Nephron (organoid): ENCODE results near the gene HLA-DRA.

Experiments used
- H3K27ac Mint-ChIP-seq, 3 experiments: 2 replicates each; pipeline ENCODE4 v1.8.0; 2020; ENCODE audit warnings: mixed read lengths in 3 of 3, mild to moderate bottlenecking in 2 of 3, moderate library complexity in 1 of 3
- H3K27me3 Mint-ChIP-seq: 2 replicates; pipeline ENCODE4 v1.8.0; 2021; ENCODE audit warnings: low read depth, mild to moderate bottlenecking, moderate library complexity, mixed read lengths
- H3K36me3 Mint-ChIP-seq: 2 replicates; pipeline ENCODE4 v1.8.0; 2020; ENCODE audit warnings: low read depth, mixed read lengths
- H3K4me1 Mint-ChIP-seq: 2 replicates; pipeline ENCODE4 v1.8.0; 2020; ENCODE audit warnings: mixed read lengths
- H3K4me3 Mint-ChIP-seq, 3 experiments: 2 replicates each; pipeline ENCODE4 v1.8.0; 2020; ENCODE audit warnings: mild to moderate bottlenecking in 3 of 3, mixed read lengths in 3 of 3, moderate library complexity in 2 of 3
- H3K9me3 Mint-ChIP-seq: 2 replicates; pipeline ENCODE4 v1.8.0; 2020; ENCODE audit warnings: mixed read lengths
- CTCF ChIP-seq, 3 experiments: fragments of 200-600 bp; sonication (generic); IDR thresholded peaks; one replicate each; pipeline ENCODE4 v1.5.0; 2021; ENCODE audit warnings: antibody characterized with exemption in 3 of 3; ENCODE audit not compliant: unreplicated experiment in 3 of 3

Gene HLA-DRA

GRCh38 chr6:32436186-32436585 lies 3.5 kb upstream of the HLA-DRA start:
- H3K4me3 Mint-ChIP-seq: no peak overlapping the region

GRCh38 chr6:32436995-32437836 lies 2.5 kb upstream of the HLA-DRA start:
- TF ChIP-seq CTCF (IDR thresholded peaks at IDR 0.05; ENCODE audit: unreplicated experiment in 3 of 3): no peak
- Mint-ChIP-seq H3K4me3 (no peak overlapping the region), H3K36me3 (no peaks in the 10 kb centered on the region), H3K4me1 (no peaks in the 10 kb centered on the region), H3K27me3 (peaks cover 18% of the 10 kb centered on the region), H3K9me3 (no peaks in the 10 kb centered on the region), H3K27ac (no peak overlapping the region)

More at GRCh38 chr6:32436186-32436585, 3.5 kb upstream of the HLA-DRA start:
- no peak overlapping the region for H3K27ac Mint-ChIP-seq
- TF ChIP-seq CTCF (IDR thresholded peaks at IDR 0.05; ENCODE audit: unreplicated experiment in 3 of 3): no peak
- peaks cover 18% of the 10 kb centered on the region for H3K27me3 Mint-ChIP-seq
- H3K36me3 Mint-ChIP-seq: no peaks in the 10 kb centered on the region
- no peaks in the 10 kb centered on the region for H3K9me3 Mint-ChIP-seq
- H3K4me1 Mint-ChIP-seq: no peaks in the 10 kb centered on the region

GRCh38 chr6:32439139-32439538 lies 548 bp upstream of the HLA-DRA start:
- no peaks in the 10 kb centered on the region for H3K4me1 Mint-ChIP-seq
- H3K36me3 Mint-ChIP-seq: no peaks in the 10 kb centered on the region
- H3K27ac Mint-ChIP-seq: no peak overlapping the region
- H3K27me3 Mint-ChIP-seq: peaks cover 23% of the 10 kb centered on the region
- H3K9me3 Mint-ChIP-seq: no peaks in the 10 kb centered on the region
- TF ChIP-seq CTCF (IDR thresholded peaks at IDR 0.05; ENCODE audit: unreplicated experiment in 3 of 3): no peak
- H3K4me3 Mint-ChIP-seq: no peak overlapping the region

GRCh38 chr6:32442243-32442667 lies 2.6 kb downstream of the HLA-DRA start:
- no peak for TF ChIP-seq CTCF (IDR thresholded peaks at IDR 0.05; ENCODE audit: unreplicated experiment in 3 of 3)
- H3K27ac Mint-ChIP-seq: no peak overlapping the region
- no peaks in the 10 kb centered on the region for H3K4me1 Mint-ChIP-seq
- H3K27me3 Mint-ChIP-seq: peaks cover 19% of the 10 kb centered on the region
- no peaks in the 10 kb centered on the region for H3K36me3 Mint-ChIP-seq
- no peaks in the 10 kb centered on the region for H3K9me3 Mint-ChIP-seq
- H3K4me3 Mint-ChIP-seq: no peak overlapping the region

- Mint-ChIP-seq H3K27ac (no peak overlapping the region), H3K4me1 (no peaks in the 10 kb centered on the region), H3K4me3 (no peak overlapping the region), H3K27me3 (peaks cover 20% of the 10 kb centered on the region), H3K36me3 (no peaks in the 10 kb centered on the region), H3K9me3 (no peaks in the 10 kb centered on the region)
- TF ChIP-seq CTCF (IDR thresholded peaks at IDR 0.05; ENCODE audit: unreplicated experiment in 3 of 3): no peak
Observed at GRCh38 chr6:32442977-32443552, 3.4 kb downstream of the HLA-DRA start.
